HG03469 (cell line): ENCODE data around the gene KLHDC8A.
"Not testable (repeated sequence)": the region's sequence is repeated elsewhere in the genome, so short reads cannot be mapped to it uniquely, and the experiment has no call there.

ENCODE experiments used
- ATAC-seq: cut with Tn5 transposase; IDR thresholded peaks from one replicate; pipeline ENCODE4 v1.9.1; 2021; ENCODE audit warnings: mild to moderate bottlenecking, moderate library complexity, moderate number of reproducible peaks; ENCODE audit not compliant: unreplicated experiment

KLHDC8A gene, protein sequence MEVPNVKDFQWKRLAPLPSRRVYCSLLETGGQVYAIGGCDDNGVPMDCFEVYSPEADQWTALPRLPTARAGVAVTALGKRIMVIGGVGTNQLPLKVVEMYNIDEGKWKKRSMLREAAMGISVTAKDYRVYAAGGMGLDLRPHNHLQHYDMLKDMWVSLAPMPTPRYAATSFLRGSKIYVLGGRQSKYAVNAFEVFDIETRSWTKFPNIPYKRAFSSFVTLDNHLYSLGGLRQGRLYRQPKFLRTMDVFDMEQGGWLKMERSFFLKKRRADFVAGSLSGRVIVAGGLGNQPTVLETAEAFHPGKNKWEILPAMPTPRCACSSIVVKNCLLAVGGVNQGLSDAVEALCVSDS

DNA sequence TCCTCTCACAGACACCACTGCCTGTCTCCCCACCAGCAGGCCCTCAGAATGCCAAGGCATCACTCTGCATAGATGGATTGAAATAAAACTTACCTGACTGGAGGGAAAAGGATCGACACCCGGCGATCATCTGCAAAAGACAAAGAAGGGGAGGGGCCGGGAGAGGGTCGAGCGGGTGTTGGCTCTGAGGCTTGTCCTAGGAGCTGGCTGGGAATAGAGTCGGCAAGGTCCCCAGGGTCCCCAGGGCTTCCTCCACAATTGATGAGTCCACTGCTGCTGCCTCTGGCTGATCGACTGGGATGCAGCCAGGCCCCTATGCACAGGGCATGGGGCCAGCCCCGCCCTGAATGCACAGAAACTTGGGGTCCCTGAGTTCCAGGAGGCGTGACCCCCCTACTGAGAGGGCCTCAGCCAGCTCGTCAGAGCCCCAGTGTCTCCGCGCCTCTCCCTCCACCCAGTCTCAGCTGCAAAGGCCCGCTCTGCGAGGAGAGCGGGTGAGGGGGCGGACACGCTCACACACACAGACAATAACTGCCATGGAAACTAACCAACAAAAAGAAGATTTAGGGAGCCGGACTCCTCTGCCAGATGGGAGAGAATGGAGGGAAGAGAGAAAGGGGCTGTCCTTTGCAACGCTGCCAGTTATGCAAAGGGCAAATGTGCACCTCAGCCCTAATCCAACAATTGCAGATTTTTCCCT is at the start of gene KLHDC8A:
Gene KLHDC8A, minus strand, starts transcription at position 483 of the 700 bp plus-strand sequence. CDS start 13,318 bp downstream, outside the sequence.
- ATAC-seq, result no peak

DNA sequence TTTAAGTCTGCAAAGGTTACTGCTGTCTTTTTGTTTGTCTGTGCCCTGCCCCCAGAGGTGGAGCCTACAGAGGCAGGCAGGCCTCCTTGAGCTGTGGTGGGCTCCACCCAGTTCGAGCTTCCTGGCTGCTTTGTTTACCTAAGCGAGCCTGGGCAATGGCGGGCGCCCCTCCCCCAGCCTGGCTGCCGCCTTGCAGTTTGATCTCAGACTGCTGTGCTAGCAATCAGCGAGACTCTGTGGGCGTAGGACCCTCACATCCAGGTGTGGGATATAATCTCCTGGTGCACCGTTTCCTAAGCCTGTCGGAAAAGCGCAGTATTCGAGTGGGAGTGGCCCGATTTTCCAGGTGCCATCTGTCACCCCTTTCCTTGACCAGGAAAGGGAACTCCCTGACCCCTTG is 49.5 kb upstream of the KLHDC8A start:
- ATAC-seq, result not testable (repeated sequence)

DNA sequence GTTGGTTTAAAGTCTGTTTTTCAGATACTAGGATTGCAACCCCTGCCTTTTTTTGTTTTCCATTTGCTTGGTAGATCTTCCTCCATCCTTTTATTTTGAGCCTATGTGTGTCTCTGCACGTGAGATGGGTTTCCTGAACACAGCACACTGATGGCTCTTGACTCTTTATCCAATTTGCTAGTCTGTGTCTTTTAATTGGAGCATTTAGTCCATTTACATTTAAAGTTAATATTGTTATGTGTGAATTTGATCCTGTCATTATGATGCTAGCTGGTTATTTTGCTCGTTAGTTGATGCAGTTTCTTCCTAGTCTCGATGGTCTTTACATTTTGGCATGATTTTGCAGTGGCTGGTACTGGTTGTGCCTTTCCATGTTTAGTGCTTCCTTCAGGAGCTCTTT is 47.8 kb upstream of the KLHDC8A start:
- not testable (repeated sequence) for ATAC-seq

DNA sequence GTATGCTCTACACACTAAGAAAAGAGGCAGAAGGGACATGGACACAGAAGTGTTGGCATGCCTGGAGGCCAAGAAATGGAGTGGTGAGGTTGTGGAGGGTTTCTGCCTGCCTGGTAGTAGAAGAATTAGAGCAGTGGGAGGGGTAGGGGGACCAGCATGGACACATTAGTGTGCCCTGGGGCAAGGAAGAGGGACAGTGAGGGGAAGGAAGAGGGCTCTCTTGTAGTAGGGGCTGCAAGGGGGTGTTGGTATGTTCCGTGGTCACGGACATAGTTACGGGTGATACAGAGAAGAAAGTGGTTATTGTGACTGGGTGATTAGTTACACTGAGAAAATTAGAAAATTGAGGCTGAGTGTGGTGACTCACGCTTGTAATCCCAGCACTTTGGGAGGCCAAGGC is 41.9 kb upstream of the KLHDC8A start:
- ATAC-seq, result no peak

DNA sequence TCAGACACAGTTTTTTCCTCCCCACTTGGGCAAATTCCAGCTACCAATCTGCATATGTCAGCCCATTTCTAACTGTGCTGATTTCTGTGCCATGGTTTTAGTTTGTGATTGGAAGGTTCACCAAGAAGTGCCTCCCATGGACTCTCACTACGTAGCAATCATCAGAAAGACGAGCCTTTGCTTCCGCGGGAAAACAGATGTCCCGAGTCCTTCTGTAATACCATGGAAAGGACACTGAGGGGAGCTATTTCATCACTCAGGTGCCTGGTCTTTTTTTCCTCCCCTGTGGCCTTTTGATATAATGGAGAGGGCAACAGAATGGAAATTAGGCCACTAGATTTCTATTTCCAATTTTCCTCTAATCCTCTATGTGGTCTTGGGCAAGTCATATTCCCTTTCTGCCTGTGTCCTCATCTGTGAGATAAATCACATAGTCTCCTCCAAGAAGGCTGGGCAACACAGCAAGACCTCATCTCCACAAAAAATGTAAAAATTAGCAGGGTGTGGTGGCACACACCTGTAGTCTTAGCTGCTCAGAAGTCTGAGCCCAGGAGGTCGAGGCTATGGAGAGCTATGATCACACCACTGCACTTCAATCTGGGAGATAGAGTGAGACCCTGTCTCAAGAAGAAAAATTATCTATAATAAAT is 40.4 kb upstream of the KLHDC8A start:
- ATAC-seq, result no peak

DNA sequence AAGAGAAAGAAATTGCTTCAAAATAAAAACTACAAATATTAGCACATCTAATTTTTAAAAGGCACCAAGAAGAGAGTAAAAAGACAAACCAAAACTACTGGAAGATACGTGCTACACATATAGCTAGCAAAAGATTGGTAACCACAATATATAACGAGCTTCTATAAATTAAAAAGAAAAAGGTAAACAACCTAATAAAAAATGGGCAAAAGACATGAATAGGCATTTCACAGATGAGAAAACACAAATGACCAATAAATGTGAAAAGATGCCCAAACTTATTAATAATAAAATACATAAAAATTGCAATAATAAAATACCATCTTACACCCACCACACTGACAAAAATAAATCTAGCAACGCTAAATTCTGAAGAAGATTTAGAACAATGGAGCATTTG is 38.9 kb upstream of the KLHDC8A start:
- ATAC-seq, result no peak

DNA sequence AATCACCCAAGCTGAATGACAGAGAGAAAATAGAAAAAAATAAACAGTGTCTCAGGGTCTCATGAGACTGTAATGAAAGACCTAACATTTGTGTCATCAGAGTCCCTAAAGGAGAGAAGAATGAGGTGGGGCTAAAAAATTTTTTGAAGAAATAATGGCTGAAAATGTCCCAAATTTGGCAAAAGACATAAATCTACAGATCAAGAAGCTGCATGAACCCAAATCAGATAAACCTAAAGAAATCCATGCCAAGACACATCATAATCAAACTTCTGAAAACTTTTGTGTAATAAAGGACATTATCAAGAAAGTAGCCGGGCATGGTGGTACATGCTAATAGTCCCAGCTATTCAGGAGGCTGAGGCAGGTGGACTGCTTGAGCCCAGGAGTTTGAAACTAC is 35.9 kb upstream of the KLHDC8A start:
- ATAC-seq, result no peak

DNA sequence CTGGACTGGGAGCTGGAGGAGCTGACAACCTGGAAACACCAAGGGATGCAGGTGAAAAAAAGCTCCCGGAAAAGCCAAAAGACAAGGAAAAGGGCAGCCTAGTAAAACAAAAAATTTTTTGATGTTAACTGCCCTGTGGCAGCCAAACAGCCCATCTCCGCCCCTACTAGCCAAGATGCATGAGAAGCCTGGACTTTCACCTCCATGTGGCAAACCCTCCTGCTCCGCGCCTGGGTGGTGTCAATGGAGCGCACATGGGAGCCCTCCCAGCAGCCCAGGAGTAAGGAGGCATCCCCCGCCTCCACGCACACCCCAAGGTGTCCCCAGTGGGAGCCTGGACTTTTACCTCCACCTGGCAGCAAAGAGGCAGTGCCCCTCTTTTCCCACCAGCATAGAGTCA is 34.7 kb upstream of the KLHDC8A start:
- ATAC-seq, result no peak

DNA sequence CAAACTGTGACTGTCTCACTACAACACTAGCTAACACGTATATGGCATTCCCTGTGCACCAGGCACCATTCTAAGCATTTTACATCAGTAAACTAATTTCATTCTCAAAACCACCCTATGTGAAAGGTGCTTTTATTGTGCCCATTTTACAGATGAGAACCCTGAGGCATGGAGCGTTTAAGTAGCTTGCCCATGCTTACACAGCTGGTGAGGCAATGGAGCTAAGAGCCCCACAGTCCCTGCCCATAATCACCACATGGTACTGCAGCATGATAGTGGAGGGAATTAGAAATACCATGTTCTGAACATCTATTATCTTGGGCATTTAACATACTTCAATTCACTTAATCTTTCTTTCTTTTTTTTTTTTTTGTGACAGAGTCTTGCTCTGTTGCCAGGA is 31.1 kb upstream of the KLHDC8A start:
- ATAC-seq, result no peak

DNA sequence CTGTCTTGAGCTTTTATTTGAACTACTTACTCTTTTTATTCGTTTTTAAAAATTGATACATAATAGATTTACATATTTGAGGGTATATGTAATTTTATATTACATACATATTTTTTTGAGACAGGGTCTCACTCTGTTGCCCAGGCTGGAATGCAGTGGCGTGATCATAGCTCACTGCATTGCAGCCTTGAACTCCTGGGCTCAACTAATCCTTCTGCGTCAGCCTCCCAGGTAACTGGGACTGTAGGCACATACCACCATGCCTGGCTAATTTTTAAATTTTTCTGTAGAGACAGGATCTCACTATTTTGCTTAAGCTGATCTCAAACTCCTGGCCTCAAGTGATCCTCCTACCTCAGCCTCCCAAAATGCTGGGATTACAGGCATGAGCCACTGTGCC is 26.3 kb upstream of the KLHDC8A start:
- not testable (repeated sequence) for ATAC-seq

DNA sequence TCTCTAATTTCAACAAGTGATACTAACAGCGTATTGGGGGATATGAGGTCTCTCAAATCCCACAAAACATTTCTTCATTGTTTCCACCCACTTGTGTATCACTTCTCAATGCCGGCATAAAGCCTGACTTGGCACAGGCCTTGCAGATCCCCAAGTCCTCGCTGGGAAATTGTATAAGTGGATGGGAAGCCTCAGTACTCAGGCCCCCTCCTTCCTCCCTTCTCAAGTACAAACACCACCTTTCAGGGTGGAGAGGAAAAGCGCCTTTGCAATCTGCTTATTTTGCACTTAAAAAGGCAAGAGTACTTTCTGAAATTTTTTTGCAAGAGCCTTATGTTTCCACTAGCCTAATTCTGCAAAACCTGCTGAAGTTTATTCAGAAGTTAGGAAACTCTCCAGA is 25.8 kb upstream of the KLHDC8A start:
- ATAC-seq, result no peak

DNA sequence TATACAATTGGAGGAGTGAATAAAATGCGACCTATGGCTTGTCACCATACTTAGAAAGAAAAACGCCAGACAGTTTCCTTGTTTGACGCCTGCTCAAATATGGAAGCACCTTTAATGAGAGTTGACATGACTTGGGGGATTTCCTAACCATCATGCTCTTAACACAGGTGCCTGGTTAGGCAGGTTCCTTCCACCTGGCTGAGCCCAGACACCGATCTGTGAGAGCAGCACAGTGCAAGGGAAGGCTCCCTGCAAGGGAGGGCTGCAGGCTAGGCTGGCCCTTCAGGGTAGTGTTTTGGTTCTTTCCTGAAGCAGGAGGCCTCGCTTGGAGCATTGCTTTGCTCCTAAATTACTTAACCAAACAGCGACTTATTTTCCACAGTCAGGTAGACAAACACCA is 24.6 kb upstream of the KLHDC8A start:
- no peak for ATAC-seq

DNA sequence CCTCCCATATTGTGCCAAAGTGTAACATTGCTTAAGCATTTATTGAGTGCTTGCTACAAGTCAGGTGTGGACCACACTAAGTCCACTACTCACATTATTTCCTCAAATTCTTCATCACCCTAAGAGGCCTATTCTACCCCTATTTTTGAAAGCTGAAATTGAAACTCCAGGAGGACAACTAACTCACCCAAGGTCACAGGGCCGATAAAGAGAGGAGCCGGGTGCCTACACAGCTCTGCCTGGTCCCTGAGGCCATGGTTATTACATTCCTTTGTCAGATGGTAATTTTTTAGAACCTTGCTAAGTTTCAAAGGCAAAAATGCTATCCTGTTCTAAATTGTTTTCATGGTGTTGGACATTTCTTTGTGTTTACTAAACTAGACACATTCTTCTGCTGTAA is 24.2 kb upstream of the KLHDC8A start:
- ATAC-seq, result no peak

DNA sequence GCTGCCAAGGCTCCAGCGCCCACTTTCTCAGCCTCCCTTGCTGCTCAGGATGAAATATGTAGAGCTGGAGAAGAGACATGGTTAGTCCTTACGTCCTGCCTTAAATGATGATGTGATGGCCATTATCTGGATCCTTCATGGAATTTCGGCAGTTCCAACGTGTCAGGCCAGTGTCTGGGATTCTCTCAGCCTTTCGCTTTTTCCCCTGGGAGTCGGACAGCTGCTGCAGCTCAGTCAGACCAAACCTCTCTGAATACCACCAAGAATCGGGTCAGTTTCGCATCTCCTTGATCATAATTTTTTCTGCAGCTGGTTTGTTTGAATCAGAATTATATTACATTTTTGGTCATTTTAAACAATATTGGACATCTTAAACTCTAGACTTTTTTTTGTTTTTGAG is 22.3 kb upstream of the KLHDC8A start:
- ATAC-seq, result no peak

DNA sequence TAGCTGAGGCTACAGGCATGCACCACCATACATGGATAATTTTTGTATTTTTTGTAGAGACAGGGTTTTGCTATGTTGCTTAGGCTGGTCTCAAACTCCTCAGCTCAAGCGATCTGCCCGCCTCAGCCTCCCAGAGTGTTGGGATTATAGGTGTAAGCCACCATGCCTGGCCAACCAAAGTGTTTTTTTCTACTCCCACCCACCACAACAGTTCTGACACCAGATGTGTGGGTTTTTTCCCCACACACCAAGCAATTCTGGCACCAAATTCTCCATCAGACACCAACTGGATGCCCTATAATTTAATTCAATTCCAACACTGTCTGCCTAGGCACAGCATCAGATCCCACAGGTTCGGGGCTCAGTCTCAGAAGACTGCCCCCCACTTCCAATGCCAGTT is 20.6 kb upstream of the KLHDC8A start:
- ATAC-seq, result no peak

DNA sequence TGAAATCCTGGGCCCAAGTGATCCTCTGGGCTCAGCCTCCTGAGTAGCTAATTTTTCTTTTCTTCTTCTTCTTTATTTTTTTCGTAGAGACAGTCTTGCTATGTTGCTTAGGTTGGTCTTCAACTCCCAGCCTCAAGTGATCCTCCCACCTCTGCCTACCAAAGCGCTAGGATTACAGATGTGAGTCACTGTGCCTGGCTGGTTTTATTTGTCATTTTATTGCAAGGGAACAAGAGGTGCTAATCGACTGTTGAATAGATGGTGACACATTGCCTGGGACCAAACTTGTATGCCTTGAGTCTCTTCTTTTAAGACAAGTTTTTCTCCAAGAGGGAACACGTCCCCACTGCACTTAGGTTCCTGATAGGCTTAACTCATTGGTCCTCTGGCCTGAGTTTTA is 20.0 kb upstream of the KLHDC8A start:
- ATAC-seq, result no peak

DNA sequence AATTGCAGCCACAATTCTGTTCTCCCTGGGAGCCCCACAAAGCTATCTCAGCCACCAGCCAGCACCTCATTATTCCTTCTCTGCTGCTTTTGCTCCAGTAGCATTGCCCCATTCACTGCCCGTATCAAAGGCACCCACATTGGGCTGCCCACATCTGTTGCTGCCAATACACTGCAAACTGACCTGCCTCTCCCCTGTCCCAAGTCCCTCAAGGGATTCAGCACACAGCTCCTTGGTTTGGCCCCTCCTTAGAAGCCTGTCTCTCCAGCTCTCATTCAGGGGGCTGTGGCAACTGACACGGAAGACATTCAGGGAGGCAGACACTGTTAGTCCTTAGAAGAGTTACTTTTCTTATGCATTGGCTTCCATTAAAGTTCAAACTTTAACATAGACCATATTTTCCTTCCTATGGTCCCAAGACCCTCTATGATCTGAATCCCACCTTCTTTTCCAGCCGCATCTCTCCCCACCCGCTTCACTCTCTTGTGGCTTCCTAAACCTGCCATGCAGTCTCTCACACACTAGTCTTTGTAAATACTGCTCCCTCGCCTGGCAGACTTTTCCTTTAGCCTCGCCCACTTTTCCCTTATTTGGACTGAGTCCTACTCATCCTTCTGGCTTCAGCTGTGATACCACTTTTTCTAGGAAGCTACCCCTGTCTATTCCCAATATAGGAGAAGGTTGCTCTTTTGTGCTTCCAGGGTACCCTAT is 19.3 kb upstream of the KLHDC8A start:
- no peak for ATAC-seq

DNA sequence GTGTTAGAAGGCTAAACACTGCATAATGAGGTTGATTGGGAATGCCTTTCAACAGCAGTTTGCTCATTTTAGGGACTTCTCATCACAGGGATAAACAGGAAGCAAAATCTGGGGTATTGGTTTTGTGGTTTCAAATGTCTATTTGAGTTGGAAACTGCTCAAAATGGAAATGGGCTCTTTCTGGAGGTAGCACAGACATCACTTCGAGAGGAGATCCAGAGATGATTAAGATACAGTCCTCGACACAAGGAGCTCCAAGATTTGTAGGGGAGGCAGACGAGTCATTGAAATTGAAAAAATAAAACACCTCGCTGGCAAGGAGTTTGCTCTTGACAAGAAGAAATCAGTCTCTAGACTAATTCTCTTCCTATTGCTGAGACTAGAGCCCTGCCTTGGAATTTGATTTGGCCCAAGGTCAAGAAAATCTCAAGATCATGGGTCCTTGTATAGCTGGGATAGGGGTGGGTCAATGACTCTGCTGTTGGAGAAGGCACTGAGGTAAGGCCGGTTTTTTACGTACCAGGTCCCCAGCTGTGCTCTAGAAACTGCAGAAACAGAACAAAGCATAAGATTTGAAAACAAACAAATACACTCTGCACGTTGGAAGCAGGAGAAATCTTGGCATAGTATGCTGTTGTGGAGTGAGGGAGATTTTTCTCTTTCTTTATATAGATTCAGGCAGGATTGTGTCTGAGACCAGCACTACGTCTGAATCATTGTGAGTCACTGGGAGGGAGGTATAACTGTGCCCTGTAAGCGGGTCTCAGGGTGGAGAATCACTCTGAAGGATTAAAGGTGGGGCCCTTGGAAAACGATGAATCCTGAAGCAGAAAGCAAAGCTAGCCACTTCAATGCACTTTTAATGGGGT is 17.7 kb upstream of the KLHDC8A start:
- no peak for ATAC-seq

DNA sequence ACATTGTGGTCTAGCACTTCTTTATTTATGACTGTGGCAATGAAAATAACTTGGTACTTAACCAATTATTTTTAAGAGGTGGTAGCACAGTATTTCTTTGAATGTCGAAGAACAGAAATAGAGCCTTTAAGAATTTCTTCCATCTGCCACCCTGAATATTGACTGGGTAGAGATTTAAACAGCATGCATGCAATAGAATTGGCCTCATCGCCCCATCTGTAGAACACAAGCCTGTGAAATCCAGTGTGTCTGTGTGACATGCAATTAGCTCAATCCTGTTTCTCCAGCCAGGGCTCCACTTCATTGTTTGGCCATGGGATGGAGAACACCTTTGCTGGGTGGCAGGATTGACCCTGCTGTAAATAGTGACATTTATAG is 17.1 kb upstream of the KLHDC8A start:
- no peak for ATAC-seq

DNA sequence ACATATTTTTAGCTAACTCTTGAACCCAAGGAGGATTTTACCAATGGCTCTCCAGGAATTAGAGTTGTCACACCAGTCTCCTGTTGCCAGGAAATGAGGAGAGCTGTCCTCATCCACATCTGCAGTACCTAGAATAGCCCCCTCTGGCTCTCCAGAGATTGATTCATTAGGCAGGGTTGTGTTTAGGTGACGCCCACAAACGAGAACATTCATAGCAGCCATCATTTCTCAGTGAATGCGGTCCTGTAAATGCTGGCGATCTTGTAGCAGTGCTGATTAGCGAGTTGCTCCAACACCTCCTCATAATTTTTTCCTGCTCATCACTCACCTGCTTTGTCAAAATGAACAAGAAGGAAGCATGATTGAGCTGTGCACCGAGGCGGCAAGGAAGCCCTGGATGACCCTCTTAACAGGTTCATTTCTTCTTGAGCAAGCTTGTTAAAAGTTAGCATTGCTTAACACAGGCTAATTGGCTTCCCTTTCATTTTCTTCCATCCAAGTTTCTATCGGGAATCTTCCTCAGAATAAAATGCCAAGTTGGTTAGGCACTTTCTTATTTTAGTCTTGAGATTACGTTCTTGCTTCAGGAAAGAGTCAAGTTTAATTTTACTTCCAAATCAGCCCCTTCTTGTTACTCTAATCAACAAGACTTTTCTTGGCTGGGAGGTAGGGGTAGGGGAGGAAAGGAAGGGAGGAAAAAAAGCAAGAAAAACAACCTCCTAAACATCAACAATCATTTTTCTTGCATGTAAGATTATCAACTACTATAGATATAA is 16.5 kb upstream of the KLHDC8A start:
- no peak for ATAC-seq
